ENCODE results near the gene ERLEC1.
"Not testable (repeated sequence)": the region's sequence is repeated elsewhere in the genome, so short reads cannot be mapped to it uniquely, and the experiment has no call there.

ERLEC1 gene, protein sequence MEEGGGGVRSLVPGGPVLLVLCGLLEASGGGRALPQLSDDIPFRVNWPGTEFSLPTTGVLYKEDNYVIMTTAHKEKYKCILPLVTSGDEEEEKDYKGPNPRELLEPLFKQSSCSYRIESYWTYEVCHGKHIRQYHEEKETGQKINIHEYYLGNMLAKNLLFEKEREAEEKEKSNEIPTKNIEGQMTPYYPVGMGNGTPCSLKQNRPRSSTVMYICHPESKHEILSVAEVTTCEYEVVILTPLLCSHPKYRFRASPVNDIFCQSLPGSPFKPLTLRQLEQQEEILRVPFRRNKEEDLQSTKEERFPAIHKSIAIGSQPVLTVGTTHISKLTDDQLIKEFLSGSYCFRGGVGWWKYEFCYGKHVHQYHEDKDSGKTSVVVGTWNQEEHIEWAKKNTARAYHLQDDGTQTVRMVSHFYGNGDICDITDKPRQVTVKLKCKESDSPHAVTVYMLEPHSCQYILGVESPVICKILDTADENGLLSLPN

DNA sequence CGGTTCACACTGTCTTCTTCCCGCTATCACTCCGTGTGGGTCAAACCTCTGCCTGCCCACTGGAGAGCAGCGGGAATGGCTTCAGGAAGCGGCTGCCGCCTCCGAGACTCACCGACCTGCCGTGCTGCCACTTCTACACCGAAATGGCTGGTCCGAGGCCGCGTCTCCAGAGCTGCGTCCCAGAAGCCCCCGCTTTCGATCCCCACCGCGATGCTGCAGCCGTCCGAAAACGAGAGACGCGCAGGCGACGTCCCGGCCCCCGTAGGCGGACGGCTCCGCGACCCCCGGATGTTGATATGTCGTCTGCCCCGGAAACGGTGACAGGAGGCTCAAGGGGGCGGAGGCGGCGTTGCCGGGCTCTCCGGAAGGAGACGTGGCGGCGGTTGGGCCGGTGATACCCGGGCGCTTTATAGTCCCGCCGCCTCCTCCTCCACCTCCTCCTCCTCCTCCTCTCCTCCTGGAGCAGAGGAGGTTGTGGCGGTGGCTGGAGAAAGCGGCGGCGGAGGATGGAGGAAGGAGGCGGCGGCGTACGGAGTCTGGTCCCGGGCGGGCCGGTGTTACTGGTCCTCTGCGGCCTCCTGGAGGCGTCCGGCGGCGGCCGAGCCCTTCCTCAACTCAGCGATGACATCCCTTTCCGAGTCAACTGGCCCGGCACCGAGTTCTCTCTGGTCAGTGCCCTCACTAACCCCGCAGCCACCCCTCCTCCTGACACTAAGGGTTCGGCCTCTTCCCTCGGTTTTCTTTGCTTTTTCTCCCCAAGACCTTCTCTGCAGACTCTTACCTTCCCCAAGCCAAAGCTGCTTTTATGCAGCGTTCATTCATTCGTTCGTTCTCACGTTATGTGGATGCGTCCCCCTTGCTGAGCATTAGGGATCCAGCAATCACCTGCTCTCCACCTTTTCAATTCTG, at the start of gene ERLEC1, which contains the start of gene ASB3:
Gene ERLEC1 (plus strand): TSS at position 340 of the 909 bp plus-strand sequence. CDS start 167 bp downstream, at position 507.
Gene ASB3 (minus strand): TSS at position 249 of the 909 bp plus-strand sequence. CDS start 21,381 bp downstream, outside the sequence.
- peak; percentile 77 to 81 for DNase-seq (ENCODE audit: low read depth in 2 of 2)

DNA sequence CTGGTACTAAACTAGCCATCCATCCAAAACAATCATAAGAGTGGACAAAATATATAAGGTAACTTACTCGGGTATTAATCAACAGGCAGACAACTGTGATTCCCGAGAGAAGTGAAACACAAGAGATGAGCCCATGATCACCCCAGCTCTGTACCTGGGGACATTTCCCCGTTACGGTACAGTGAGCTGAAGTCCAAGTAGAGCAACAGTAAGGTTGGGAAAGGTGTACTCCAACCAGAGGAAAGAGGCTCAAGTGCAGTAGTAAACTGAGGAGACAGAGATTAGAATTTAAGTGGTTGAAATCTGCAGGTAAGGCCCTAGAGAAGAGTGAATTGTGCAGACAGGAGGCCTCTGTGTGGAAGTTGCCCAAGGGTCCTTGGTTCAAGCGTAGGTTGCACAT, 49.8 kb upstream of the ERLEC1 start:
- no peak for DNase-seq (ENCODE audit: low read depth in 2 of 2)

DNA sequence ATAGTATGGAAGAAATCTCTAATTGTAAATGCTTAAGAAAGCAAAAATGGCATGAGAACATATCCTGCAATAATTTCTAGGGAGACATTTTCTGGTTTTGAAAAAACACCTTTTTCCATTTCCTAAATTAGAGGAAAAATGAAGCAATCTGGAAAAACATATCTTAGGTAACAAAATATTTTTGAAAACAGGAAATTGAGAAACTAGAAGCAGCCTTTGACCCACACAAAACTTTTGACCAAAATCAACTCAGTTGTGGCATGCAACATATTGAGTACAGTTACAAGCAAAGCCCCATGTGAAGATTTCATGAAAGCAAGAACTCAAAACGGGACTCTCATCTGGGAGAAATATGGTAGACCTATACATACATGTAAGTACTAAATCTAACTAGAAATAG, 47.8 kb upstream of the ERLEC1 start:
- no peak for DNase-seq (ENCODE audit: low read depth in 2 of 2)

DNA sequence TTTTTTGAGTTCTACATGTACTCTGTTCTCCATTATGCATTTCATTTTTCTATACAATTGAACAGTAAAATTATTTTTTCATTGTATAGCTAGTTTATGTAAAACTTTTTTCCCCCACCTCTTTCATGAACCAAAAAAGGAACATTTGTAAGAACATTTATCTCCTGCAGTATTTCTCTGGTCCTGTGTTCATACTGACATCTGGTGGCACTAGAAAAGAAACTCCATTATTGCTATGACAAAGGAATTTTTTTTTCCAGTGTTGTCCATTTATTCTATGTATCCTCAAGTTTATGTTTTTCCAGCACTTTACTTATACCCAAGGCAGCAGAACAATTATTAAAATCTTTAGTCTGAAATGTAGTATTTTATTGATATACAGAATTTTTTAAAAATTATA, 46.7 kb upstream of the ERLEC1 start:
- DNase-seq (ENCODE audit: low read depth in 2 of 2) = no peak

DNA sequence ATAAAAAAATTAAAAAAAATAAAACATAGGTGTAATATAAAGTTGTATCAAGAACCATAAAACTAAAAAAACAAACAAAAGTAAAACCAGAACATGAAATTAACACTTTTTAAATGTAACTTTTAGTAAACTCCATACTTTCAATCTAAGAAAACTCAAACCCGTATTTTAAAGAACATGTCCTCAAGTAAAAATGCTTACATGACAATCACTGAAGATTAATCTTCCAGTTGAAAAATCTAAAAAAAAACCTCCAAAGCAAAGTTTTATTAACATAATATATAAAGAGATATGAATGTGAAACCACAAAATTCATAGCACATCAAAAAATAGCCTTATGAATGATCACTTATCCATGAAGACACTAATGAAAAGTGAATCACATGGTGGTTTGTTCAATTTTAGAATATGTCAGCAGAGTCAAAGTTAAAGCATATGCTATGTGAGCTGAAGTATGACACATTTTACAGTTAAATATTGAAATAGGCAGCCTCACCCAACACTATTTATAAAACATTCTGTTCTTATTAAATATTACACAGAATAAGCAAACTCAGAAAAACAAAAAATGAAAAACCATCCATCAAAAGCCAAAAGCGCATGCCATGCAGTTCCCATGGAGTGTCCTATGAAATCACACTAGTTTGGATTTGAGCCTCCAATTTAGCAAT, 42.3 kb upstream of the ERLEC1 start:
- DNase-seq (ENCODE audit: low read depth in 2 of 2) = no peak

DNA sequence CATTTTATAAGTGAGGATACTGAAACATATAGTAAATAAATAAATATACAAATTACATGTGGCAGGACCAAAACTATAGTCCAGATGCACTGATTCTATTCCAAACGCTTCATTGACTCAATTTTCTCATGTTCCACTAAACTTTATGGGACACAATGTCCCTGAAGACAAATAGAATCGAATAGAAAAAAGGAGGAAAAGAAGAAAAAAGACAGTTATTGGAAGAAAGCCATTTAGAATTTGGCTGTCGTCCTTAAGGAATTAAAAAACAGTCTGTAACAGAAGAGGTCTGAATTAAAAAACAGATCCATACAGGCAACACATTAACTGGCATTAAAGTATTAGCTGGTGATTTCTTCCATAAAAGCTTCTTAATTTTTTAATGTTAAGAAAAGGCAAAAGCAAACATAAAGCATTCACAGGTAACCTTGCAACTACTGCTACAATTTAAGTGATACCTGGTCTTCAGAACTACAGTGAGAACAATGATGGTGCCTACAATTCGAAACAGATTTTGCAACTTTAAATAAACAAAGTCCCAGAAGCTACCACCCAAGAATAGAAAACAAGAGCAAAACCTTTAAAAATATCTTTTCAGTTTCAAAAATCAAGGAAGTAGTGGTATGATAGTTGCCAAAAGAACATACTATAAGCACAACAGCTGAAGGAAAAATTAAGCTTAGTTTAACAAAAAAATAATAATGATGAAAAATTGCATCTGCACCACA, 36.6 kb upstream of the ERLEC1 start:
- no peak for DNase-seq (ENCODE audit: low read depth in 2 of 2)

DNA sequence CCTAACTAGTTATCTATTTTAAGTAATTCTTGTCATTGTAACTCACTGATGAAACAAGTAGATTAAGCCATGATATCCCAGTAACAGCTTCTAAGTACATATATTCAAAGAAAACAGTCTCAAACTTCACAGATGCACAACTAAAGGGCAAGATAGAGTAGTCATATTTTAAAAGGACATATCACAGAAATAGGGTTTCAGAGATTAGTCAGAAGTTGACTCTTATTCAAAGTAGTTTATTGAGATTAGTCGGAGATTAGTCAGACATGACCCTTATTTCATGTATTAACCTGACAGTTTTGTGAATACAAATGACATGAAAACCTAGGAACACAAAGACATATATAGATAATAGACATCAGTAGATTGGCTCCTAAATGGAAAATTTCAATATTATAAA, 35.1 kb upstream of the ERLEC1 start:
- DNase-seq (ENCODE audit: low read depth in 2 of 2) = no peak

DNA sequence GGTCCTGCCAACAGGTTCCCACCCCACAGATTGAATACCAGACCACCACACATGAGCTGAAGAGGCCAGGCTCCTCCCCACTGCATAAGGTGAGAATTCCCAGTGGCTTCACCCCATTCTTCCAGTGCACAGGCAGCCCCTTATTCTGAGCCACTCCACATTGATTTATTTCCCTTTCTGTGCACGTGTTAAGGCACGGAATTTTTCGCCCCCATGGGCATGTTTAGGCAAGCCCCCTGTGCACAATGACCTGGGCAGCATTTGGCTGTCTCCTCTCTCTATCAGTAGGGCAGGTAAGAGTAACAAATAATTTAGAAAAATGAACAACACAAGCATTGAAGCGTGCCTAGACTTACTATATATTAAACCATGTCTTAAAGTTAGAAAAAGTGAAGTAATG, 34.5 kb upstream of the ERLEC1 start:
- DNase-seq (ENCODE audit: low read depth in 2 of 2) = no peak

DNA sequence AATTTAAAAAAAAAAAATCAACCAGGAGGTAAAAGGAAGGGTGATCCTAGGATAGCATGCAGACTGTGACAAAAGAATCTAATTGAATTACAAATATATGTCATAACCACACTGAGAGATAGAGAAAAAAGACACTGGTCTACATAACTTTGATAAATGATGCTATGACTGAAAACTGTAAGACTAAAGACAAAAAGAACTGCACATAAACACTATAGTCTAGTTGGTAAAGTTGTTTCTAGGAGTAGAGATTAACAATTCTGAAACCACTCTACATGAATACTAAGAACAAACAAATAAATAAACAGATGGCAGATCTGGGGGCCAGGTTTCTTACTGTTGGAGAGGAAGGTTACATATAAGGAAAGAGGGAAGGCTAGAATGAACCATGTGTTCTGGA, 33.8 kb upstream of the ERLEC1 start:
- DNase-seq (ENCODE audit: low read depth in 2 of 2) = no peak

DNA sequence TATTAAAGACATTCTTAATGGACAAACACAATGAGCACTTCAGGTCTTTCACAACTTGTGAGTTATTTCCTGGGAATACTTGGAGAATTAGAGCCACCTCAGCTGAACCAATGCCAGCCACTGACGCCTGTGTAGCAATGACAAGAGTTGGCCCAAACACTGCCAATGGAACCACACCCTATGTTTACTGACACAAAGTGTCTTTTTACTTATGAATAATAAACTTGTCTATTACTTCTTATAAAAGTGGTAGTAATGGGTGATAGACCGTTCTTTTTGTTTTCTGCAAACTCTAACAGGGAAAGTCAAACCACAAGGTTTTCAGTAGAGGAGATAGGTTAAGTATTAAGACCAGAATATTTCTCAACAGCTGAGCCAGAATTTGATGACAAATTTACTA, 31.7 kb upstream of the ERLEC1 start:
- DNase-seq (ENCODE audit: low read depth in 2 of 2) = no peak

DNA sequence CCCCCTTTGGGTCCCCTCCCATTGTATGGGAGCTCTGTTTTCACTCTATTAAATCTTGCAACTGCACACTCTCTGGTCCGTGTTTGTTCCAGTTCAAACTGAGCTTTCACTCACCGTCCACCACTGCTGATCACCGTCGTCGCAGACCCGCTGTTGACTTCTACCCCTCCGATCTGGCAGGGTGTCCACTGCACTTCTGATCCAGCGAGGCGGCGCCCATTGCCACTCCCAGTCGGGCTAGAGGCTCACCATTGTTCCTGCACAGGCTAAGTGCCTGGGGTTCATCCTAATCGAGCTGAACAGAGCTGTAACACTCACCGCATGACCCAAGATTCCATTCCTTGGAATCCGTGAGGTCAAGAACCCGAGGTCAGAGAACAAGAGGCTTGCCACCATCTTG, 30.2 kb upstream of the ERLEC1 start:
- no peak for DNase-seq (ENCODE audit: low read depth in 2 of 2)

DNA sequence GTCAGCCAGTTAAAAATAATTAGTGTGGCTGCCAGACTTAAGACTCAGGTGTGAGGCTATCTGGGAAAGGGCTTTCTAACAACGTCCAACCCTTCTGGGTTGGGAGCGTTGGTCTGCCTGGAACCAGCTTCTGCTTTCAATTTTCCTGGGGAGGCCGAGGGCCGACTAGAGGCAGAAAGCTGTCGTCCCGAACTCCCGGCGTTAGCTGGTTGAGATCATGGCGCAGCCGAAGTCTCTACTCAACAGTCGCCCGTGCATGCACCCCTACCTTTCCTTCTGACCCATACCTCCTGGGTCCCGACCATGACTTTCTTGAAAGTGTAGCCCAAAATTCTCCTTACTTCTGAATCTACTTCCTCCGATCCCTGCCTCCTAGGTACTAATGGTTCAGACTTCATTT, 29.6 kb upstream of the ERLEC1 start:
- DNase-seq (ENCODE audit: low read depth in 2 of 2) = not testable (repeated sequence)

DNA sequence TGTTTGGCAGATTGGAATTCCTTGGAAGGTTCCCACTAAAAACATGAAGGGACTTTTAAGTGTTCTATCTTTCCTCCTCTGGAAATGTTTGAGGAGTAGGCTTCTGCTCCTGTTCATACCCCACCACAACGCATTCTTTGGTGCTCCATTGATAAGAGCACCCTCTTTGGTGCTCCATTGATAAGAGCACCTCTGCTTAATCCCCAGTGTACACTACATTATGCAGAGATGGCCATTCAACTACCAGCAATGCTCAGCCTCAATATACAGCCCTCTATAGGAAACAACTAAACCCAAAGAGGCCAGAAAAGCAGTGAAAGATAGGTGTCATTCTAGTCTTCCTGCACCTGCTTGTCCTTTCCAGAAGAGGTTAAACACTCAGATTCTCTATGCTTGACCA, 21.1 kb upstream of the ERLEC1 start:
- no peak for DNase-seq (ENCODE audit: low read depth in 2 of 2)

DNA sequence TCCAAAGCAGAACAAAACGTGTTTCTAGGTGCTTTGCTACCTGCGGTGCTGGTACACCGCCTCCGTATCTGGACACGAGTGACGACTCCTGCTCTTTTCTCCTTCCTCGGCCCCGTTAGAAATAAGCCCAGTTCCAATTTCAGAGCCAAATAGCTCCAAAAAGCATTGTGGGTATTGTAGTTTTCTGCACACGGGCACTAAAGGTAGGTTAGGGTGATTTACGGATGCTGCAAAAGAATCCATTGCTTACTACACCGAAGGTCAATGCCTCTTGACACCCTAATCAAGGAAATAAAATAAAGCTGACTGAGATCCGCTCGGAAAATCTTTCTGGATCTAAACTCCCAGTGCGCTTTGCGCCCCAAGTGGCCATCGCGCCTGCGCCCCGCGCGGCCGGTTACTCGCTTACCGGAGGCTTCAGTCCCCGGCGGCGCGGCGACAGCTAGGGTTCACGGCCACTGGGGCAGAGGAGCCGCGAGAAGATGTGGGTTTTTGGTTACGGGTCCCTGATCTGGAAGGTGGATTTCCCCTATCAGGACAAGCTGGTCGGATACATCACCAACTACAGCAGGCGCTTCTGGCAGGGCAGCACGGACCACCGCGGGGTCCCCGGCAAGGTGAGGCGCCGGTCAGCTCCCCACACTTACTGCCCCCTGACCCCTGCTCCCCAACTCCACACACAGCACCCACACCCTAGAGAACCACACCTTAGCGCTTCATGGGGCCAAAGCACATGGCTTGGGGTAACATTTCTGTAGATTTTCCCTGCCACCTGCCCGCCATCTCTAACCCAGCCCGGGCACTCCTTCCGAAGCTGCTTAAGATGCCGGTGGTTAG, 19.2 kb upstream of the ERLEC1 start, which contains the start of gene CHAC2:
Gene CHAC2 (plus strand): TSS at position 400 of the 837 bp plus-strand sequence. CDS start 83 bp downstream, at position 483.
- DNase-seq (ENCODE audit: low read depth in 2 of 2) = peak; percentile 76 to 81

DNA sequence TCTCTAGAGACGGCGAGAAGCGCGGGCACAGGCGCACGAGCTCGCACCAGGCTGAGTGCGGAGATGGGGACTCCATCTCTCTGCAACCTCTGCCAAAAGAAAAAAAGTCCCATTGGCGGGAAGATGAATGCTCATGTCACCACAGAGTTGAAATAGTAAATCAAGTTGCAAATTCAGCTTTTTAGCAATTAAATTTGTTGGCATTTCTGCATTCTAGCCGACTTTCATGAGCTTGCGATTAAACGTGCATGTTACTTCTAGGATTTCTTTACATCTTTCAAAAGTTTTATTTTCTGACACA, 18.7 kb upstream of the ERLEC1 start:
- DNase-seq (ENCODE audit: low read depth in 2 of 2) = peak in 1 of 2 donors; percentile 22

DNA sequence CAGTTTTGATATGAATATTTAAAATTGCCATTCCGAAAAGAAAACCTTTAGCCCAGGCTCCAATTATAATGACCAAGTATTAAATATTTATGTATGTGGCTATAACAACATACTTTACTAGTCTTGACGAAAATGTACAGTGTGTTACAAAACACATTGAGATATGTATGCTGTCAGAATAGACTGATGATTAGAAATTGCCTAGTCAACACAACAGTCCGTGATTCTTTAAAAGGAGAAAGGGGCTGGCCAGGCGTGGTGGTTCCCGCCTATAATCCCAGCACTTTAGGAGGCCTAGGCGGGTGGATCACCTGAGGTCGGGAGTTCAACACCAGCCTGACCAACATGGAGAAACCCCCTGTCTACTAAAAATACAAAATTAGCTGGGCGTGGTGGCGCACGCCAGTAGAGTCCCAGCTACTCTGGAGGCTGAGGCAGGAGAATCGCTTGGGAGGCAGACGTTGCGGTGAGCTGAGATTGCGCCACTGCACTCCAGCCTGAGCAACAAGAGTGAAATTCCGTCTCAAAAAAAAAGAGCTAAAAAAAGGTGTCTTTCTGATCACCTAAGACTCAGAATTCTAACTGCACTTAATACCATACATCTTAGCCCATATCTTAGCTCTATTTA, 17.4 kb upstream of the ERLEC1 start:
- no peak for DNase-seq (ENCODE audit: low read depth in 2 of 2)

DNA sequence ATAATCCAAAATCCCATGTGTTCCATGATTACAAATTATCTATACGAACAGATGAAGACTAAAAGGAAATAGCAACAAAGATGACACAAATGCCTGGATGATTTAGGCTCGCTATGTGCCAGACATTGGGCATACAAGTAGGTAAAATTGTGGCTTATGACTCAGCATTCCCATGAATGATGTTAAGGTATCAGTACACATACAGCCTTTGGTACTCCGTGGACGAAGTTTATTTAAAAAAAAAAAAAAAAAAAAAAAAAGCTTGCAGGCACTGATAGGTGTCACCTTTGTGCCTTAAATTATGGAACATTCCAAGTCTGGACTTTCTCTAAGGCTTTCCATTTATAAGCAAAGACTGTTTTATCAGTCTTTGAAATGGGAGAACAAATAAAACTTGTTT, 16.6 kb upstream of the ERLEC1 start:
- DNase-seq (ENCODE audit: low read depth in 2 of 2) = no peak

DNA sequence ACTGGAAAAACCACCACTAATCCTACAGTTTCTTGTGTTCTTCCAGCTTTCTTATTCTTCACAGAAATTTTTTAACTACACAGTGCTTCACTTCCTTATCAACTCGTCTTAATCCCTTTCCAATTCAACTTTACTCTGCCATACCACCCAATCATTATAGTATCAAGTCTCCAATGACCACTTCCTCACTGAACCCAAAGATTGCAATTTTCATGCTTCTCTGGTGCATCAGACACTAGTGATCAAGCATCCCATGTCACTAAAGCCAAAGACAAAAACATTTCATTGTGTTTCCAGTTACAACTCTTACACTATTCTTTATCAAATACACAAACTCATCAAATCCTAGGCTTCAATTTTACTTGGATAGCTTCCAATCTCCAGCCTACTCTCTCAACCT, 9.7 kb upstream of the ERLEC1 start:
- no peak for DNase-seq (ENCODE audit: low read depth in 2 of 2)

DNA sequence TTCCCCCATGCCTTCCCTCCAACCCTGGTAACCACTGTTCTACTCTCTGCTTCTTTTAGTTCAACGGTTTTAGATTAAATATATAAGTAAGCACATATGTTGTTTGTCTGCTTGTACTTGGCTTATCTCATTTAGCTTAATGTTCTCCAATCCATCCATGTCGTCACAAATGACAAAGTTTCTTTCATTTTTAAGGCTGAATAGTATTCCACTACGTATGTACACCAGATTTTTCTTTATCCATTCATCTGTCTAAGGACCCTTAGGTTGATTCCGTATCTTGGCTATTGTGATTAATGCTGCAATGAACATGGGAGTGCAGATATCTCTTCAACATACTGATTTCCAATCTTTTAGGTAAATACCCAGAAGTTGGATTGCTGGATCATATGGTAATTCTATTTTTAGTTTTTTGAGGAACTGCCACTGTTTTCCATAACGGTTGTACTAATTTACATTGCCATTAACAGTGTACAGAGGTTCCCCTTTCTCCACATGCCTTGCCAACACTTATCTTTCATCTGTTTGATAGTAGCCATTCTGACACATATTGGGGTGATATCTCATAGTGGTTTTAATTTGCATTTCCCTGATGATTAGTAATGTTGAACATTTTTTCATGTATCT, 8.2 kb upstream of the ERLEC1 start:
- no peak for DNase-seq (ENCODE audit: low read depth in 2 of 2)

DNA sequence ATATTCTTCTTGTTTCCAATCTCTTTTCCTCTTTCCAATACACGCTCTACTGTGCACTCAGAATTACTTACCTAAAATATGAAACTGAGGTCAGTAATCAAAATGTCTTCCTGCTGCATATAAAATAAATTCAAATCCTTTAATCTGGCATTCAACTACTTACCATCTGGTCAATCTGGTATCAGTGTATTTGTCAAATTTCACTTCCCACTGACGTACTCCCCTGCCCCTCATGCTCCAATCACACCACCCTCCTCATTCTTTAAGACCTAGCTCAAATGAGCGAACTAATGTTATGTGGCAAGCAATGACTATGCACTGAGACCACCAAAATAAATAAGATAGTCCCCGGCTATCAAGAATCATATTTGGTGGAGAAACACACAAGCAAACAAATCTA, 6.8 kb upstream of the ERLEC1 start:
- DNase-seq (ENCODE audit: low read depth in 2 of 2) = no peak

All from stimulated activated CD4-positive, alpha-beta T cell treated with anti-CD3 and anti-CD28 coated beads, Interleukin-15, amount 100 ng/mL, for 48 hours (primary cell).